HG02840 (cell line): ENCODE data around the gene SLC10A3.
"Not testable (repeated sequence)": the region's sequence is repeated elsewhere in the genome, so short reads cannot be mapped to it uniquely, and the experiment has no call there.

Experiments
- ATAC-seq: cut with Tn5 transposase; IDR thresholded peaks from one replicate; pipeline ENCODE4 v1.9.1; 2021; ENCODE audit warnings: mild to moderate bottlenecking, moderate library complexity, moderate number of reproducible peaks; ENCODE audit not compliant: unreplicated experiment, low FRiP score

The SLC10A3 gene

GRCh38 chrX:154512879-154513553 is 22.6 kb upstream of the SLC10A3 start:
- ATAC-seq: no peak

DNA sequence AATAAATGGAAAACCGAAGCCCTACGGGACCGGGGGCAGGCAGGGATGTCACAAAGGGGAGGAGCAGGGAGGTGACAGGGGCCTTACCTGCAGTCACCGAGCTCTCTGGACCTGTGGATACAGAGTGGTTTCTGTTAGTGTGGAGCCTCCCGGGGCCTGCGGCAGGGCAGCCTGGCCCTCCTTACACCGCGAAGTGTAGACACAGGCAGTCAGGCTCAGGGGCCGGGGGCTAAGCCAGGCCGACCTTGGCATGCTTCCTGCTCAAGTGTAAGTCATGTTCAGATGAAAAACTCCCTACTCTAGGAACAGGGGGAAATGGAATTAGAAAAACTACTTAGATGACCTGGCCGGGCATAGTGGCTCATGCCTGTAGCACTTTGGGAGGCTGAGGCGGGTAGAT is 21.3 kb upstream of the SLC10A3 start:
- no peak for ATAC-seq

DNA sequence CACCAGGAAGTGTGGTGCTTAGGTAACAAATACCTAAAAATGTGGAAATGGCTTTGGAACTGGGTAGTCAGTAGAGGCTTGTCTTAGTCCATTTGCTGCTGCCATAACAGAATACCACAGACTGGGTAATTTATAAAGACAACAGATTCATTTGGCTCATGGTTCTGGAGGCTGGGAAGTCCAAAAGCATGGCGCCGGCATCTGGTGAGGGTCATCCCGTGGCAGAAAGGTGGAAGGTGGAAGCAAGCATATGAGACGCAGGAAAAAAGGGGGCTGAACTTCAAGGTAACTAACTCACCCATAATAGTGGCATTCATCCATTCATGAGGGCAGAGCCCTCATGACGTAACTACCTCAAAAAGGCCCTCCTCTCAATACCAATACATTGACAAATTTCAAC is 19.0 kb upstream of the SLC10A3 start:
- ATAC-seq: no peak

DNA sequence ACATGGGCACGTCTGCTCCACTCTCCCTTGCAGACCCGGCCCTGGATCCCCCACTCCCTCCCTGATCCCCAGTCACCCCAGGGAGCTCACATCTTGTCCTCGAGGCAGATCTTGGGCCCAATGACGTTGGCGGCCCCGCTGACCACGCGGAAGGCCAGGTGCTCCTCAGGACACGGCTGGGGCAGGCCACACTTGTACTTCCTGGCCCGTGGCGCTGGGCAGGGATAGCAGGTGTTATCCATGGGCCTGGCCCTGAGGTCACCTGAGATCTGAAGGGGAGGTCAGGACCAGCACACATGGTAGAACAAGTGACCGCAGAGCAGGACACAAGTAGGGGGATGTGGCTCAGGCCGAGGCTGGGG is 17.9 kb upstream of the SLC10A3 start:
- ATAC-seq: no peak

DNA sequence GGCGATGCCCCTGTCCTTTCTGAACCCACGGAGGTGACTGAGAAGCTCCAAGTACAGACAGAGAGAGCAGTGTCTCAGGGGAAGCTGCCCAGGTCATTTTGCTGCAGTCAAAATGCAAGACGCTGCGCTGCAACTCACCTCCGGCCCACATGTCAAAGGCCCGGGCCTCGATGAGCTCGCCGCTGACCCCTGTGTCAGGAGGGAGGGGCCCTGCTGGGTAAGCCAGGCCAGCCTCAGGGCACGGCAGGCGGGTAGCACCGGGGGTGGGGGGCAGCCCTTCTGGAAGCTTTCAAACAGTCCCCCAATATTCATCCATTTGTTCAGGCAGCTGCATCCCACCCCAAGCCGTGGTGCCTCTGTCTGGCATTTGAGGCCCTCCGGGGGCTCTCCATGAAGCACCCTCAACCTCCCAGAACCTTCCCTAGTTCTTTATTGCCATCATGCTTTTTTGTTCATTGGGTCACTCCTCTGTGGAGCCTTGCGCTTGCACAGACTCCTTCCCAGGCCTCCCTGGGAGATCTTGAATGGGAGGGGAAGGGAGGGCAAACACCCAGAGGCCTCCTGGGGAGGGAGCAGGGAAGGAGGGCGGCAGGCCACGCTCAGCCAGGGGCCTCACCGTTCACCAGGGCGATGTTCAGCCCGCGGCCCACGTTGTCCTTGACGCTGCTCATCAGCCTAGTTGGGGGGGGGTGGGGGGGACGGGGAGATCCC is 17.4 kb upstream of the SLC10A3 start:
- no peak for ATAC-seq

- no peak for ATAC-seq
These were observed 16.3 kb upstream of the SLC10A3 start for GRCh38 chrX:154506483-154507332.

DNA sequence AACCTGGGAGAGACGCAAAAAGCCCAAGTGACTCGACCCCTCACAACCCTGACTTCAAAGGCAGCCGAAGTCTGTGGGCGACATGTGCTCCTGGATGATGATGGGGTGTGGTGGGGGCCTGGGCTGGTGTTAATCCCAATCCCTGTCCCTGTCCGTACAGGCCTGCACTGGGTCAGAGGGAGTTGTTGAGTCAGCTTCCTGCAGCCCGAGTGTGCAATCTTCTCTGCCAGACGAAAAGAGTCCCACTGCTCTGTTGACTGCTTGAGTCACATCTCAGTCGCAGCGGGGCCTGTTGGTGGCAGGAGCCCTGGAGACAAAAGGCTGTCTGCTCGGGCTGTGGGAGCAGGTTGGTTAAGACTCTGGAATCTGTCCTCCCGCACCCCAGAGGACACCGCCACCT is 15.3 kb upstream of the SLC10A3 start:
- ATAC-seq: no peak

- ATAC-seq: no peak
These were observed 12.6 kb upstream of the SLC10A3 start for GRCh38 chrX:154502989-154503388.

GRCh38 chrX:154502098-154502497 is 11.7 kb upstream of the SLC10A3 start:
- ATAC-seq: no peak

- ATAC-seq: not testable (repeated sequence)
These were observed 11.0 kb upstream of the SLC10A3 start for GRCh38 chrX:154501423-154501822.

DNA sequence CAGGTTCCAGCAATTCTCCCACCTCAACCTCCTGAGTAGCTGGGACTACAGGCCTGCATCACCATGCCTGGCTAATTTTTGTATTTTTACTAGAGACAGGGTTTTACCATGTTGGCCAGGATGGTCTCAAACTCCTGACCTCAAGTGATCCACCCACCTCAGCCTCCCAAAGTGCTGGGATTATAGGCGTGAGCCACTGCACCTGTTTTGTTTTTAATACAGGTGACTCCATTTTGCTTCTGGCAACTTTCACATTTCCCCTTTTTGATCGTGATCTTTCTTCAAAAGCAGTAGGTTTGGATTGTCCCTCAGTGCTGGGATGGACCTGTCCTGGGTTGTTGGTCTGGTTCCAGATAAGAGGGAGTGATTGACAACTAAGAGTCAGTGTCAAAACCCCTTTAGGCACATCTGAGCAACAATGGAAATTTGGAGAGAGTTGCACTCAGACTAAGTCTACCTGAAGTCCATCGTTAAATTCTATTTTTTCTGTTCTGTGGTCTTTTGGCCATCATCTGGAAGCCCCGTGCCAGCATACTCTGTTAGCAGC is 6.2 kb upstream of the SLC10A3 start:
- ATAC-seq: not testable (repeated sequence)

- ATAC-seq: no peak
These were observed 5.1 kb upstream of the SLC10A3 start for GRCh38 chrX:154495472-154495922.

DNA sequence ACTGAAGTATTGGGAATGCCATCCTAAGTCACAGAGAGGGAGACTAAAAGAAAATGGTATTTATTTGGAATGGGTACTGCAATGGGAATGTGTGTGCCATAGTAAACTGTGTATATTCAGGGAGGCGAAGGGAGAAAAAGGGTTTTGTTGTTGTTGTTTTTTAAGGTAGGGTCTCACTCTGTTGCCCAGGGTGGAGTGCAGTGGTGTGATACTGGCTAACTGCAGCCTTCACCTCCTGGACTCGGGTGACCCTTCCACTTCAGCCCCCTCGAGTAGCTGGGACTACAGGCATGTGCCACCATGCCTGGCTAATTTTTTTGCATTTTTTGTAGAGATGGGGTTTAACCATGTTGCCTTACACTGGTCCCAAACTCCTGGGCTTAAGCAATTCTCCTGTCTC is 4.3 kb upstream of the SLC10A3 start:
- ATAC-seq: no peak

GRCh38 chrX:154490021-154490413 is 412 bp downstream of the SLC10A3 start:
- peak; percentile 9 for ATAC-seq

DNA sequence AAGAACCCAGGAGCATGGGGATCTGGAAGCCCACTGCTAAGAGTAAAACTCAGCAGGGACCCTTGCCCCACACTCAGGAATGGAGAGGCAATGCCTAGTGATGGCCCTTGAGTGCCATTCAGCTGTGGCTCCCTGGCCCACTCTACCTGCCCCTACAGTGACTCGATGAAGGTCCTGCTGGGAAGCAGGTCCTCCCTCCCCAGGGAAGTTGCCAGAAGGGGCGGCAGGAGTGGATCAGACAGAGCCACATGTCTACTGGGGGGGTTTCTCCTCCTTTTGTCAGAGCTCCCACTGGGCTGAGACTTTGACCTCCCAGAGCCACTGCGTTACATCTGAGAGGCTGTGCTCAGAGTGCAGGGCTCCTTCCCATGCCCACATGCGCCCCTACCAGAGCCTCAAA is 1.2 kb downstream of the SLC10A3 start:
- ATAC-seq: no peak

DNA sequence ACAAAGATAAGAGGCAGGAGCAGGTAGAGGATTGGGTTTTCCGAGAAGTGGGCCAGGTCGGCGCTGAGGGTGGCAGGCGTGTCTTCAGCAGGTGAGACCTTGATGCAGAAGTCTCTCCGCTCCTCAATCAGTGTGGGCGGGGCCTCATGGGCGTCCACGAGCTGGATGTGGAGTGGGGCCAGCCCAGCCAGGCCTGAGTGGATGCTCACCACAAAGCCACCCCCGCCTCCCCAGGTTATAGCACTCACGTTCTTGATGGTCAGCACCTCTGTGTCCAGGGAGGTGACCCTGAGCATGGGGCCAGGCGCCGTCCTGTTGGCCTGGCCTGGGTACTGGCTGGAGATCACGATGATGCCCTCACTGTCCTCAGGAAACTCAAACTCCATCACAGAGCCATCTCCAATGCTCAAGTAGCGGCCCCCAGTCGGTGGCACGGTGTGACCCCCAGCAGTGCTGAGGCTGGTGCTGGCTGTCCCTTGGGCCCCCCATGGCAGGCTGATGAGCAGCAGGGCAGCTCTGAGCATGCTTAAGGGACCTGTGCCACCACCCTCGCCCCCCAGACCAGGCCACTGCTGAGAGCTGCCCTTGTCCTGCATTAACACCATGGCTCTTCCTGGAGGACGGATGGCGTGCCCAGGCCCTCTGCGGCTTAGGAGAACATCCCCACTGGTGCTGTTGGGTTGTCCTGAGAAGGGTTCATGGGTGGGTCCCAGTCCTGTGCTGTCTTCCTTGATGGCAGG is 1.9 kb downstream of the SLC10A3 start:
- ATAC-seq: no peak

GRCh38 chrX:154487518-154488290 is 2.7 kb downstream of the SLC10A3 start:
- no peak for ATAC-seq

GRCh38 chrX:154486396-154487207 is 3.8 kb downstream of the SLC10A3 start, which contains the start of gene UBL4A:
TSS of gene UBL4A (minus strand) at chrX:154486615. CDS start at chrX:154486584, 31 bp downstream.
- no peak for ATAC-seq

DNA sequence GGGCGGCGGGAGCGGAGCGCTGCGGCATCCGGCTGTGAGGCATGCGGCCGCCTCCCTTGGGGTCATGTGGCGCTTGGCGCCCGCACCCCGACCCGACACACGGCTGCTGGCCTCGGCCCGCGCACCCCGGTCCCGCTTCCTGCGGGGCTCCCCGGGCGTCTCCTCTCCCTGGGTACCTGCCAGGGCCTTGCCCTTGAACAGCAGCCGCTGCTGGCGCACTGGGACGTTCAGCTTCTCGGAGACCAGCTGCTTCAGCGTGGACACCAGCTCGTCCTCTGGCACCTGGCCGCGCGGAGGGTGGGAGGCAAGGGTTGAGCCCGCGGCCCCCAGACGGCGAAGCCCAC is 4.4 kb downstream of the SLC10A3 start:
- no peak for ATAC-seq
